GM12878 (cell line): ENCODE measurements around the gene CASP8AP2. TPM values are rescaled to one million over a fixed set of nuclear protein-coding genes. Genes with fewer than 3 reads are reported as not detected.

Experiments
- BHLHE40 ChIP-seq, 2 experiments: fragments of 450-650 bp in 1 of 2; IDR thresholded peaks; 2 replicates each; pipeline ENCODE4 v1.6.1; 2011 to 2017; ENCODE audit warnings: low read depth in 2 of 2, borderline replicate concordance in 1 of 2, improper control_type of control experiment in 1 of 2, low read length in 1 of 2, mild to moderate bottlenecking in 1 of 2
- BMI1 ChIP-seq: fragments of 450-650 bp; IDR thresholded peaks from 2 replicates; pipeline ENCODE4 v1.6.1; 2016; ENCODE audit warnings: mild to moderate bottlenecking, moderate library complexity, borderline replicate concordance
- CBX5 ChIP-seq: sonication (generic); IDR thresholded peaks from 2 replicates; pipeline ENCODE4 v1.6.1; 2016; ENCODE audit warnings: low read depth, moderate library complexity, mild to moderate bottlenecking, inconsistent platforms
- FOXK2 ChIP-seq: fragments of 450-650 bp; IDR thresholded peaks from 2 replicates; pipeline ENCODE4 v1.6.1; 2017; ENCODE audit warnings: mild to moderate bottlenecking, moderate library complexity
- FOXM1 ChIP-seq: IDR thresholded peaks from 2 replicates; pipeline ENCODE4 v1.6.1; 2012; ENCODE audit warnings: low read depth, mild to moderate bottlenecking, inconsistent platforms, low read length, moderate library complexity
- MXI1 ChIP-seq: fragments of 150-350 bp; IDR thresholded peaks from 2 replicates; pipeline ENCODE4 v1.6.1; 2011; ENCODE audit warnings: low read depth, mild to moderate bottlenecking, inconsistent platforms, low read length, improper control_type of control experiment
- MYB ChIP-seq: fragments of 150-350 bp; IDR thresholded peaks from 2 replicates; pipeline ENCODE4 v1.6.1; 2014; ENCODE audit warnings: mild to moderate bottlenecking, low read depth, low read length, borderline replicate concordance
- NFYA ChIP-seq: IDR thresholded peaks from 2 replicates; pipeline ENCODE4 v1.6.1; 2011; ENCODE audit warnings: low read depth, mild to moderate bottlenecking, low read length, improper control_type of control experiment, borderline replicate concordance
- RAD21 ChIP-seq: IDR thresholded peaks from 2 replicates; pipeline ENCODE4 v1.6.1; 2011; ENCODE audit warnings: mild to moderate bottlenecking, low read depth, low read length, moderate library complexity; ENCODE audit not compliant: insufficient read depth
- SIX5 ChIP-seq: IDR thresholded peaks from 2 replicates; pipeline ENCODE4 v1.6.1; 2011; ENCODE audit warnings: mild to moderate bottlenecking, low read depth, low read length, moderate library complexity; ENCODE audit not compliant: severe bottlenecking
- SREBF1 ChIP-seq: IDR thresholded peaks from 2 replicates; pipeline ENCODE4 v1.6.1; 2012; ENCODE audit warnings: mild to moderate bottlenecking, low read length
- TBL1XR1 ChIP-seq: IDR thresholded peaks from 2 replicates; pipeline ENCODE4 v1.6.1; 2012; ENCODE audit warnings: low read depth, low read length, improper control_type of control experiment
- polyA plus RNA-seq, 11 experiments: library from polyadenylated mRNA; depleted of rRNA in 4 of 11; unstranded in 6 of 11; stranded (reverse) in 5 of 11; fragments of >200 nt; fragmentation: Nextera tagmentation in 4 of 11; fragmentation: Illumina TruSeq in 1 of 11; extraction: Ambion mirVana in 4 of 11; extraction: Trizol in 1 of 11; gene quantifications; 1 replicate in 1 of 11; 2 replicates in 10 of 11; pipeline versions ENCODE4 v1.2.1 to v1.2.3, GENCODE V29; 2011 to 2016; ENCODE audit warnings: inconsistent platforms in 2 of 11, missing spikeins in 2 of 11, low read depth in 1 of 11
- total RNA-seq, 4 experiments: library from RNA; depleted of rRNA in 3 of 4; stranded (reverse); fragments of >200 nt in 3 of 4; fragmentation: Illumina TruSeq in 1 of 4; extraction: Trizol in 1 of 4; gene quantifications; 2 replicates each; pipeline versions ENCODE4 v1.2.1 to v1.2.3, GENCODE V29; 2013 to 2021
- TF ChIP-seq, protein P1 (sequence below), 3 experiments: IDR thresholded peaks in 2 of 3; conservative IDR thresholded peaks in 1 of 3; 2 replicates each; pipeline ENCODE4 v1.5.1; 2011; ENCODE audit warnings: low read depth in 3 of 3, low read length in 3 of 3, mild to moderate bottlenecking in 3 of 3, control low read depth in 2 of 3, moderate library complexity in 2 of 3, inconsistent platforms in 1 of 3, mixed read lengths in 1 of 3; ENCODE audit not compliant: control insufficient read depth in 2 of 3, insufficient read depth in 1 of 3; ENCODE audit errors: extremely low read depth in 1 of 3
- TF ChIP-seq, protein P2 (sequence below): fragments of 450-650 bp; formaldehyde crosslinking; IDR thresholded peaks from 2 replicates; pipeline ENCODE4 v1.4.0; 2020; ENCODE audit warnings: mild to moderate bottlenecking, moderate library complexity
- TF ChIP-seq, protein P3 (sequence below): IDR thresholded peaks from 2 replicates; pipeline ENCODE4 v1.6.1; 2011; ENCODE audit warnings: low read depth, low read length, improper control_type of control experiment, borderline replicate concordance
- TF ChIP-seq, protein P4 (sequence below): IDR thresholded peaks from 2 replicates; pipeline ENCODE4 v1.6.1; 2012; ENCODE audit warnings: improper control_type of control experiment, low read depth, low read length; ENCODE audit not compliant: insufficient replicate concordance

The CASP8AP2 gene
- total and polyA plus RNA-seq, 10 of the 15 experiments (the other 5 are each of a cell fraction or from before 2014, with no cell fraction given): 11.1 to 28.7 (median 17.1) TPM

DNA sequence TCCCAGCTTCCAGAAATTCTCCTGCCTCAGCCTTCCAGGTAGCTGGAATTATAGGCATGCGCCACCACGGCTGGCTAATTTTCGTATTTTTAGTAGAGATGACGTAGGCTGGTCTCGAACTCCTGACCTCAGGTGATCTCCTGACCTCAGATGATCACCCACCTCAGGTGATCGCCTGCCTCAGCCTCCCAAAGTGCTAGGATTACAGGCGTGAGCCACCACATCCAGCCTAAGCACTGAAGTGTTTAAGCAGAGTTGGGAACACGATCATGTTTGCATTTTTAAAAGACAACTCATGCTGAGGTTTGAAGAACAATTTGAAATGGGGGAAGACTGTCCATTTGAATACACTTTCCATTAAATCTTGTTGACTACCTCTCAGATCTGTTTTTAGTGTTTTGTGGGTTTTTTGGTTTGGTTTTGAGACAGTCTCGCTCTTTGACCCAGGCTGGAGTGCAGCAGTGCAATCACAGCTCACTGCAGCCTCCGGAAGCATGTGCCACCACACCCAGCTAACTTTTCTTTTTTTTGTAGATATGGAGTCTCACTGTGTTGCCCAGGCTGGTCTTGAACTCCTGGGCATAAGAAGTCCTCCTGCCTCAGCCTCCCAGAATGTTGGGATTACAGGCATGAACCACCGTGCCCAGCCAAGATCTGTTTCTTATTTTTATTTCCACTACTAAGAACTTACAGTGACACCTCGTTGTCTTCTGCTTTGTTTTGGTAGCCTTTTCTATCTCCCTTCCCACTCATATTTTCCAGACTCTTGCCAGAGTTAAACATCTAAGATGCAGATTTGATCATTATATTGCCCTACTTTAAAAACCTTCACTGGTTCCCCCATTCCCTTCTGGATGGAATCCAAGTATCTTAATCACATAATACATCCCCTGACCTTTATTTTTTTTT lies 5.5 kb downstream of the CASP8AP2 start (continued):
- TF ChIP-seq, protein P1, sequence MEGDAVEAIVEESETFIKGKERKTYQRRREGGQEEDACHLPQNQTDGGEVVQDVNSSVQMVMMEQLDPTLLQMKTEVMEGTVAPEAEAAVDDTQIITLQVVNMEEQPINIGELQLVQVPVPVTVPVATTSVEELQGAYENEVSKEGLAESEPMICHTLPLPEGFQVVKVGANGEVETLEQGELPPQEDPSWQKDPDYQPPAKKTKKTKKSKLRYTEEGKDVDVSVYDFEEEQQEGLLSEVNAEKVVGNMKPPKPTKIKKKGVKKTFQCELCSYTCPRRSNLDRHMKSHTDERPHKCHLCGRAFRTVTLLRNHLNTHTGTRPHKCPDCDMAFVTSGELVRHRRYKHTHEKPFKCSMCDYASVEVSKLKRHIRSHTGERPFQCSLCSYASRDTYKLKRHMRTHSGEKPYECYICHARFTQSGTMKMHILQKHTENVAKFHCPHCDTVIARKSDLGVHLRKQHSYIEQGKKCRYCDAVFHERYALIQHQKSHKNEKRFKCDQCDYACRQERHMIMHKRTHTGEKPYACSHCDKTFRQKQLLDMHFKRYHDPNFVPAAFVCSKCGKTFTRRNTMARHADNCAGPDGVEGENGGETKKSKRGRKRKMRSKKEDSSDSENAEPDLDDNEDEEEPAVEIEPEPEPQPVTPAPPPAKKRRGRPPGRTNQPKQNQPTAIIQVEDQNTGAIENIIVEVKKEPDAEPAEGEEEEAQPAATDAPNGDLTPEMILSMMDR (IDR thresholded peaks at IDR 0.05 in 2 of 3, conservative IDR thresholded peaks at IDR 0.05 in 1 of 3; ENCODE audit: control insufficient read depth in 2 of 3, extremely low read depth in 1 of 3, insufficient read depth in 1 of 3, low read depth in 3 of 3, low read length in 3 of 3): no peak
- TF ChIP-seq, protein P2, sequence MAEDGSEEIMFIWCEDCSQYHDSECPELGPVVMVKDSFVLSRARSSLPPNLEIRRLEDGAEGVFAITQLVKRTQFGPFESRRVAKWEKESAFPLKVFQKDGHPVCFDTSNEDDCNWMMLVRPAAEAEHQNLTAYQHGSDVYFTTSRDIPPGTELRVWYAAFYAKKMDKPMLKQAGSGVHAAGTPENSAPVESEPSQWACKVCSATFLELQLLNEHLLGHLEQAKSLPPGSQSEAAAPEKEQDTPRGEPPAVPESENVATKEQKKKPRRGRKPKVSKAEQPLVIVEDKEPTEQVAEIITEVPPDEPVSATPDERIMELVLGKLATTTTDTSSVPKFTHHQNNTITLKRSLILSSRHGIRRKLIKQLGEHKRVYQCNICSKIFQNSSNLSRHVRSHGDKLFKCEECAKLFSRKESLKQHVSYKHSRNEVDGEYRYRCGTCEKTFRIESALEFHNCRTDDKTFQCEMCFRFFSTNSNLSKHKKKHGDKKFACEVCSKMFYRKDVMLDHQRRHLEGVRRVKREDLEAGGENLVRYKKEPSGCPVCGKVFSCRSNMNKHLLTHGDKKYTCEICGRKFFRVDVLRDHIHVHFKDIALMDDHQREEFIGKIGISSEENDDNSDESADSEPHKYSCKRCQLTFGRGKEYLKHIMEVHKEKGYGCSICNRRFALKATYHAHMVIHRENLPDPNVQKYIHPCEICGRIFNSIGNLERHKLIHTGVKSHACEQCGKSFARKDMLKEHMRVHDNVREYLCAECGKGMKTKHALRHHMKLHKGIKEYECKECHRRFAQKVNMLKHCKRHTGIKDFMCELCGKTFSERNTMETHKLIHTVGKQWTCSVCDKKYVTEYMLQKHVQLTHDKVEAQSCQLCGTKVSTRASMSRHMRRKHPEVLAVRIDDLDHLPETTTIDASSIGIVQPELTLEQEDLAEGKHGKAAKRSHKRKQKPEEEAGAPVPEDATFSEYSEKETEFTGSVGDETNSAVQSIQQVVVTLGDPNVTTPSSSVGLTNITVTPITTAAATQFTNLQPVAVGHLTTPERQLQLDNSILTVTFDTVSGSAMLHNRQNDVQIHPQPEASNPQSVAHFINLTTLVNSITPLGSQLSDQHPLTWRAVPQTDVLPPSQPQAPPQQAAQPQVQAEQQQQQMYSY (CRISPR knock-in tag): no peak
- TF ChIP-seq CBX5 (0 out of 2 replicates have a peak, but pooled peaks have one; percentile 66), FOXK2 (no peak; the same call in 1 of the 2 replicates), BHLHE40 (IDR thresholded peaks at IDR 0.05; ENCODE audit: borderline replicate concordance in 1 of 2, low read depth in 2 of 2, low read length in 1 of 2) (peak; percentile 79 to 87), FOXM1 (peak; percentile 84; the same call in 1 of the 2 replicates), MXI1 (no peak), MYB (no peak), RAD21 (no peak), TBL1XR1 (peak; percentile 92), BMI1 (0 out of 2 replicates have a peak, but pooled peaks have one; percentile 34), NFYA (no peak), SIX5 (no peak), SREBF1 (peak; percentile 36; the same call in 1 of the 2 replicates)
- TF ChIP-seq, protein P3, sequence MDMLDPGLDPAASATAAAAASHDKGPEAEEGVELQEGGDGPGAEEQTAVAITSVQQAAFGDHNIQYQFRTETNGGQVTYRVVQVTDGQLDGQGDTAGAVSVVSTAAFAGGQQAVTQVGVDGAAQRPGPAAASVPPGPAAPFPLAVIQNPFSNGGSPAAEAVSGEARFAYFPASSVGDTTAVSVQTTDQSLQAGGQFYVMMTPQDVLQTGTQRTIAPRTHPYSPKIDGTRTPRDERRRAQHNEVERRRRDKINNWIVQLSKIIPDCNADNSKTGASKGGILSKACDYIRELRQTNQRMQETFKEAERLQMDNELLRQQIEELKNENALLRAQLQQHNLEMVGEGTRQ: no peak
- TF ChIP-seq, protein P4, sequence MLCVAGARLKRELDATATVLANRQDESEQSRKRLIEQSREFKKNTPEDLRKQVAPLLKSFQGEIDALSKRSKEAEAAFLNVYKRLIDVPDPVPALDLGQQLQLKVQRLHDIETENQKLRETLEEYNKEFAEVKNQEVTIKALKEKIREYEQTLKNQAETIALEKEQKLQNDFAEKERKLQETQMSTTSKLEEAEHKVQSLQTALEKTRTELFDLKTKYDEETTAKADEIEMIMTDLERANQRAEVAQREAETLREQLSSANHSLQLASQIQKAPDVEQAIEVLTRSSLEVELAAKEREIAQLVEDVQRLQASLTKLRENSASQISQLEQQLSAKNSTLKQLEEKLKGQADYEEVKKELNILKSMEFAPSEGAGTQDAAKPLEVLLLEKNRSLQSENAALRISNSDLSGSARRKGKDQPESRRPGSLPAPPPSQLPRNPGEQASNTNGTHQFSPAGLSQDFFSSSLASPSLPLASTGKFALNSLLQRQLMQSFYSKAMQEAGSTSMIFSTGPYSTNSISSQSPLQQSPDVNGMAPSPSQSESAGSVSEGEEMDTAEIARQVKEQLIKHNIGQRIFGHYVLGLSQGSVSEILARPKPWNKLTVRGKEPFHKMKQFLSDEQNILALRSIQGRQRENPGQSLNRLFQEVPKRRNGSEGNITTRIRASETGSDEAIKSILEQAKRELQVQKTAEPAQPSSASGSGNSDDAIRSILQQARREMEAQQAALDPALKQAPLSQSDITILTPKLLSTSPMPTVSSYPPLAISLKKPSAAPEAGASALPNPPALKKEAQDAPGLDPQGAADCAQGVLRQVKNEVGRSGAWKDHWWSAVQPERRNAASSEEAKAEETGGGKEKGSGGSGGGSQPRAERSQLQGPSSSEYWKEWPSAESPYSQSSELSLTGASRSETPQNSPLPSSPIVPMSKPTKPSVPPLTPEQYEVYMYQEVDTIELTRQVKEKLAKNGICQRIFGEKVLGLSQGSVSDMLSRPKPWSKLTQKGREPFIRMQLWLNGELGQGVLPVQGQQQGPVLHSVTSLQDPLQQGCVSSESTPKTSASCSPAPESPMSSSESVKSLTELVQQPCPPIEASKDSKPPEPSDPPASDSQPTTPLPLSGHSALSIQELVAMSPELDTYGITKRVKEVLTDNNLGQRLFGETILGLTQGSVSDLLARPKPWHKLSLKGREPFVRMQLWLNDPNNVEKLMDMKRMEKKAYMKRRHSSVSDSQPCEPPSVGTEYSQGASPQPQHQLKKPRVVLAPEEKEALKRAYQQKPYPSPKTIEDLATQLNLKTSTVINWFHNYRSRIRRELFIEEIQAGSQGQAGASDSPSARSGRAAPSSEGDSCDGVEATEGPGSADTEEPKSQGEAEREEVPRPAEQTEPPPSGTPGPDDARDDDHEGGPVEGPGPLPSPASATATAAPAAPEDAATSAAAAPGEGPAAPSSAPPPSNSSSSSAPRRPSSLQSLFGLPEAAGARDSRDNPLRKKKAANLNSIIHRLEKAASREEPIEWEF: no peak
